AG10803 (cell line): ENCODE measurements around the gene PKIG.

Experiments used
- DNase-seq: peaks from one replicate; pipeline ENCODE4 v3.0.0; 2010; ENCODE audit warnings: low read depth
- H3K4me3 ChIP-seq: 2 replicates; pipeline ENCODE4 v1.5.1; 2011; ENCODE audit warnings: mild to moderate bottlenecking, low read length, control low read depth
- TF ChIP-seq, protein P1 (sequence below): conservative IDR thresholded peaks from 2 replicates; pipeline ENCODE4 v1.5.1; 2011; ENCODE audit warnings: mild to moderate bottlenecking, low read length, control low read depth, inconsistent platforms

Gene PKIG

DNA sequence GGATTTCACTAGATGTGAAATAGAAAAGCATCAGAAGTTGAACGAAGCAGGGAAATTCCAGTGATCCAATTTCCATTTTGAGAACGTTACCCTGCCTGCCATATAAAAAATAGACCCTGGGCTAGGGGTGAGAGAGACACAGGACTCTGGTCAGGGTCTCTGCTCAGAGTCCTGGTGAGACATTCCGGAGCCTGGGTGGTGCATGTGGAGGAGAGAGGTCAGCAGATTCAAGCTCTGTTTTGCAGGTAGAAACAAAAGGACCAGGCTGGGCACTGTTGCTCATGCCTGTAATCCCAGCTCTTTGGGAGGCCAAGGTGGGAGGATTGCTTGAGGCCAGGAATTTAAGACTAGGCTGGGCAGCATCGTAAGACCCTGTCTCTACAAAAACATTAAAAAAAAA is 17.9 kb downstream of the PKIG start:
- no peak overlapping the region for H3K4me3 ChIP-seq
- no peak for DNase-seq
- TF ChIP-seq, protein P1, sequence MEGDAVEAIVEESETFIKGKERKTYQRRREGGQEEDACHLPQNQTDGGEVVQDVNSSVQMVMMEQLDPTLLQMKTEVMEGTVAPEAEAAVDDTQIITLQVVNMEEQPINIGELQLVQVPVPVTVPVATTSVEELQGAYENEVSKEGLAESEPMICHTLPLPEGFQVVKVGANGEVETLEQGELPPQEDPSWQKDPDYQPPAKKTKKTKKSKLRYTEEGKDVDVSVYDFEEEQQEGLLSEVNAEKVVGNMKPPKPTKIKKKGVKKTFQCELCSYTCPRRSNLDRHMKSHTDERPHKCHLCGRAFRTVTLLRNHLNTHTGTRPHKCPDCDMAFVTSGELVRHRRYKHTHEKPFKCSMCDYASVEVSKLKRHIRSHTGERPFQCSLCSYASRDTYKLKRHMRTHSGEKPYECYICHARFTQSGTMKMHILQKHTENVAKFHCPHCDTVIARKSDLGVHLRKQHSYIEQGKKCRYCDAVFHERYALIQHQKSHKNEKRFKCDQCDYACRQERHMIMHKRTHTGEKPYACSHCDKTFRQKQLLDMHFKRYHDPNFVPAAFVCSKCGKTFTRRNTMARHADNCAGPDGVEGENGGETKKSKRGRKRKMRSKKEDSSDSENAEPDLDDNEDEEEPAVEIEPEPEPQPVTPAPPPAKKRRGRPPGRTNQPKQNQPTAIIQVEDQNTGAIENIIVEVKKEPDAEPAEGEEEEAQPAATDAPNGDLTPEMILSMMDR: no peak

DNA sequence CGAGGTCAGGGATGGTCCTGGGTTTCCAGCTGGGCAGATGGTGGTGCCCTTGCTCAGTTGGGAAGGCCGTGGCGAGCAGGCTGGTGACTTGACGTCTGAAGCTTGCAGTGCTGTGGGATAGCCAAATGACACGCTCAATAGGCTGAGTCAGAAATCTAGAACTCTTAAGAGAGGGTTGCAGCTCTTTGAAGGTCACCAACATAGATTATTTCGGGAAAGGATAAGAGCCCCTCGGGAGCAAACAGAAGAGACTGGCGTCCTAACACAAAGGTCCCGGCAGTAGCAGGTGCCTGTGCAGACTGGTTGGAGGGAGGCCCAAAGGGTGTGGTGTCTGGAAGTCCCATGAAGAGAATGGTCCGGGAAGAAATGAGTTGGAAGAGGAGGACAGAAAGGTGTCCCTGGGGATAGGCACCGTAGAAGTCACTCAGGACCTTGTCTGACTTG is 18.4 kb downstream of the PKIG start:
- peak; percentile 54 for DNase-seq
- TF ChIP-seq, protein P1: no peak
- no peak overlapping the region for H3K4me3 ChIP-seq

- DNase-seq: no peak
- H3K4me3 ChIP-seq: no peak overlapping the region
- TF ChIP-seq, protein P1: no peak
Measured at GRCh38 chr20:44601236-44601671, 18.9 kb downstream of the PKIG start.

GRCh38 chr20:44601801-44602204 is 19.4 kb downstream of the PKIG start:
- peak; percentile 86 for DNase-seq
- H3K4me3 ChIP-seq: no peak overlapping the region
- TF ChIP-seq, protein P1: no peak

- no peak for DNase-seq
- TF ChIP-seq, protein P1: no peak
- H3K4me3 ChIP-seq: no peak overlapping the region
Measured at GRCh38 chr20:44603327-44603726, 20.9 kb downstream of the PKIG start.

- no peak for DNase-seq
- TF ChIP-seq, protein P1: no peak
- no peak overlapping the region for H3K4me3 ChIP-seq
Measured at GRCh38 chr20:44606725-44607441, 24.5 kb downstream of the PKIG start.

DNA sequence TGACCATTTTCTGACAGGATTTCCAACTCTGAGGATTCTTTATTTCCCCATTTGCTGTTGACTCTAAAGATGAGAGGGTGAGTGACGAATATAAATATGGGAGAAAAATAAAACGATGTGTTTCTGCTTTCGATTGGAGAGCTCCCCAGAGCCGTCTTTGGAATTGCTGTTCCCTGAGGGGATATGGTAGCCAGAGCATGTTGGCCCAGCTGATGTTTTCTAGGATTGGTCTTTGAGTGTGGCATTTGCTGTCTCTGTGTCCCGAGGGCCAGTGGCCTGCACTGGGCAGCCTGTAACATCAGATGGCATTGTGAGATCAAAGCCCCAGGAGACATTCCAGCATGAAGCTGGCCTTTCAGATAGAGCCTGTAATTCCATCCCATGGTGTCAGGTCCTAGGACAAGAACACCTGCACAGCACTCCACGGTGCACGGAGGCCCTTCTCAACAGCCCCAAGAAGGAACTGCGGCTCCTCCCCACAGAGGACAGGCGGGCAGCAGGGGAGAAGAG is 26.7 kb downstream of the PKIG start:
- no peak for DNase-seq
- H3K4me3 ChIP-seq: no peak overlapping the region
- TF ChIP-seq, protein P1: no peak
